CD14-positive monocyte (primary cell): Measurements from ENCODE around the gene FAM20C. TPM values are rescaled to one million over a fixed set of nuclear protein-coding genes. Genes with fewer than 3 reads are reported as not detected.

Source experiments
- DNase-seq, 3 donors: peaks; one replicate each; pipeline ENCODE4 v3.0.0-alpha.2; 2011 to 2022
- H2AFZ ChIP-seq: 2 replicates; pipeline ENCODE4 v1.6.0; 2012; ENCODE audit warnings: mild to moderate bottlenecking, low read depth, low read length, inconsistent platforms; ENCODE audit not compliant: insufficient read depth, poor library complexity, severe bottlenecking
- H3K27ac ChIP-seq, 2 donors: 1 replicate in 1 of 2; 2 replicates in 1 of 2; pipeline ENCODE4 v1.5.1; 2012 to 2013; ENCODE audit warnings: low read length in 2 of 2, control low read depth in 1 of 2, inconsistent platforms in 1 of 2, low read depth in 1 of 2, mild to moderate bottlenecking in 1 of 2
- H3K27me3 ChIP-seq, 2 donors: one replicate each; pipeline versions ENCODE4 v1.6.0 to v1.6.1; 2011 to 2013; ENCODE audit warnings: low read length in 2 of 2; ENCODE audit not compliant: control insufficient read depth in 2 of 2, insufficient read depth in 2 of 2
- H3K36me3 ChIP-seq, 2 donors: replicated peaks in 1 of 2; 1 replicate in 1 of 2; 2 replicates in 1 of 2; pipeline versions ENCODE4 v1.5.1 to v1.6.1; 2012 to 2013; ENCODE audit warnings: low read length in 2 of 2, control low read depth in 1 of 2, inconsistent platforms in 1 of 2, mild to moderate bottlenecking in 1 of 2; ENCODE audit not compliant: insufficient read depth in 2 of 2, control insufficient read depth in 1 of 2
- H3K4me1 ChIP-seq, 2 donors: 1 replicate in 1 of 2; 2 replicates in 1 of 2; pipeline versions ENCODE4 v1.5.1 to v1.6.1; 2012 to 2013; ENCODE audit warnings: low read length in 2 of 2, control low read depth in 1 of 2, inconsistent platforms in 1 of 2, mild to moderate bottlenecking in 1 of 2, moderate library complexity in 1 of 2; ENCODE audit not compliant: insufficient read depth in 2 of 2, control insufficient read depth in 1 of 2
- H3K4me2 ChIP-seq: replicated peaks from 2 replicates; pipeline ENCODE3; 2012; ENCODE audit warnings: low read length, moderate library complexity, mild to moderate bottlenecking; ENCODE audit not compliant: poor library complexity, severe bottlenecking; ENCODE audit errors: extremely low read depth
- H3K4me3 ChIP-seq, 3 experiments: fragments of 200-600 bp in 1 of 3; sonication (generic) in 1 of 3; replicated peaks in 1 of 3; 1 replicate in 2 of 3; 2 replicates in 1 of 3; pipeline ENCODE4 v1.5.1; 2011 to 2013; ENCODE audit warnings: low read length in 3 of 3, mild to moderate bottlenecking in 3 of 3, control low read depth in 2 of 3, low read depth in 2 of 3, inconsistent platforms in 1 of 3, moderate library complexity in 1 of 3
- H3K79me2 ChIP-seq: 2 replicates; pipeline ENCODE4 v1.6.0; 2012; ENCODE audit warnings: mild to moderate bottlenecking, control low read depth, inconsistent platforms, low read length, moderate library complexity; ENCODE audit not compliant: insufficient read depth
- H3K9ac ChIP-seq: 2 replicates; pipeline ENCODE4 v1.6.0; 2017; ENCODE audit warnings: low read length, mild to moderate bottlenecking; ENCODE audit not compliant: insufficient read depth, poor library complexity, severe bottlenecking
- H3K9me3 ChIP-seq, 2 donors: replicated peaks in 1 of 2; 1 replicate in 1 of 2; 2 replicates in 1 of 2; pipeline versions ENCODE4 v1.5.1 to v1.6.1; 2012 to 2013; ENCODE audit warnings: low read length in 2 of 2, control low read depth in 1 of 2; ENCODE audit not compliant: control insufficient read depth in 1 of 2, insufficient read depth in 1 of 2
- H4K20me1 ChIP-seq: 2 replicates; pipeline ENCODE4 v1.6.0; 2012; ENCODE audit warnings: mild to moderate bottlenecking, low read length, control low read depth, moderate library complexity; ENCODE audit not compliant: insufficient read depth
- H3K27ac Mint-ChIP-seq, 7 donors: one replicate each; pipeline ENCODE4 v1.8.0; 2020; ENCODE audit warnings: mild to moderate bottlenecking in 7 of 7, mixed read lengths in 7 of 7, moderate library complexity in 6 of 7, inconsistent platforms in 2 of 7
- H3K27me3 Mint-ChIP-seq, 3 donors: one replicate each; pipeline ENCODE4 v1.8.0; 2021 to 2022; ENCODE audit warnings: low read depth in 3 of 3, mild to moderate bottlenecking in 3 of 3, mixed read lengths in 3 of 3, moderate library complexity in 3 of 3, inconsistent platforms in 1 of 3
- H3K36me3 Mint-ChIP-seq, 2 donors: one replicate each; pipeline ENCODE4 v1.8.0; 2020; ENCODE audit warnings: mixed read lengths in 2 of 2, inconsistent platforms in 1 of 2, mild to moderate bottlenecking in 1 of 2
- H3K4me1 Mint-ChIP-seq: one replicate; pipeline ENCODE4 v1.8.0; 2020; ENCODE audit warnings: mild to moderate bottlenecking, mixed read lengths
- H3K4me3 Mint-ChIP-seq, 2 donors: one replicate each; pipeline ENCODE4 v1.8.0; 2020; ENCODE audit warnings: mild to moderate bottlenecking in 2 of 2, mixed read lengths in 2 of 2, moderate library complexity in 1 of 2
- H3K9me3 Mint-ChIP-seq, 7 donors: one replicate each; pipeline ENCODE4 v1.8.0; 2020 to 2022; ENCODE audit warnings: mixed read lengths in 7 of 7, mild to moderate bottlenecking in 6 of 7, moderate library complexity in 6 of 7, inconsistent platforms in 2 of 7
- WGBS: methylation state at CpG from one replicate; pipeline ENCODE4 v1.1.5; 2013; ENCODE audit warnings: missing lambda C conversion rate; ENCODE audit not compliant: insufficient coverage; 5-methylcytosine and 5-hydroxymethylcytosine counted together
- intact Hi-C, 2 donors: fragments of 100-400 bp; cut with micrococcal nuclease; formaldehyde crosslinking; loops; one replicate each; pipeline versions ENCODE4 v1.15.0 to v1.15.1; 2023
- polyA plus RNA-seq, 3 donors: library from polyadenylated mRNA; depleted of rRNA in 1 of 3; unstranded in 2 of 3; stranded (reverse) in 1 of 3; fragments of 300-500 nt in 2 of 3; fragments of >200 nt in 1 of 3; fragmentation: Illumina TruSeq in 2 of 3; gene quantifications; 1 replicate in 2 of 3; 2 replicates in 1 of 3; pipeline ENCODE4 v1.2.3, GENCODE V29; 2012 to 2021
- TF ChIP-seq, protein P1 (sequence below): fragments of 200-600 bp; IDR thresholded peaks from one replicate; pipeline ENCODE4 v1.8.0; 2022; ENCODE audit warnings: antibody characterized with exemption, mild to moderate bottlenecking

Gene FAM20C
- polyA plus RNA-seq, 3 donors, result 1.2 to 32.2 (median 1.5) TPM

DNA sequence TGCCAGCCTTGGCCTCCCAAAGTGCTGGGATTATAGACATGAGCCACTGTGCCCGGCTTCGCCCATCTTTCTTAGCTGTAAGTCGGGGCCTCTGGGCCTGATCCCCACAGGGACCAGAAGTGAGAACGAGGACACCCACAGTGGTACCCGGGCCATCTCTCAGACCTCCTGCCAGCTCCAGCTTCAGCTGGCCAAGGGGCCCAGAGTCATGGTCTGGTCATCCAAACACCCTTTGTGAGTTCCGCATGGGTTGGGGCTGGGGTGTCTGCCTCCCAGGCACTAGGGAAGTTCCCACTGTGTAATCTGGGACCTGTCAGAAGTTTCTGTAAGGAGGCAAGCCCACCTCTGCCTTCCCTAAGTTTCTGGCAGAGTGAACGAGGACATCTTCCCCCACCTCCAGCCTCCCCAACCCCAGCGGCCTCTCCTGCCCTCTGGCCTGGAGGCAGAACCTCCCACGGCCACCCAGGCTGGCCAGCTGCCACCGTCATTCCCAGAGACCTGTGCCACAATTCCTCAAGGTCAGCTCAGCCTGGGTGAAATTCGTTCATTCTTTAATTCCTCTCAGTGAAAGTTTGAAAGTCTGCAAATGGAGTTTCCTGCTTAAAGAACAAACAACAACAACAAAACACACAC, 78.1 kb downstream of the FAM20C start:
- Mint-ChIP-seq H3K4me1 (peaks cover 2% of the 10 kb centered on the region), H3K27me3 (peaks cover 1 to 9% (median 8%) of the 10 kb centered on the region in 3 donors), H3K4me3 (no peak overlapping the region), H3K27ac (no peak overlapping the region), H3K9me3 (peaks cover 33 to 47% (median 35%) of the 10 kb centered on the region in 7 donors), H3K36me3 (no peaks in the 10 kb centered on the region)
- Histone ChIP-seq H3K4me3 (no peak overlapping the region), H3K9me3 (peaks cover 32 to 38% of the 10 kb centered on the region in 2 donors), H4K20me1 (no peaks in the 10 kb centered on the region), H3K4me1 (no peaks in the 10 kb centered on the region), H3K36me3 (no peaks in the 10 kb centered on the region), H3K9ac (no peak overlapping the region), H3K27ac (no peak overlapping the region), H3K79me2 (no peaks in the 10 kb centered on the region), H2AFZ (no peak overlapping the region), H3K27me3 (no peaks in the 10 kb centered on the region), H3K4me2 (no peak overlapping the region)
- intact Hi-C loops, result no loop called here
- no peak for DNase-seq
- WGBS, result 90% methylated on average over 10 of the region's 11 CpGs
- TF ChIP-seq, protein P1, sequence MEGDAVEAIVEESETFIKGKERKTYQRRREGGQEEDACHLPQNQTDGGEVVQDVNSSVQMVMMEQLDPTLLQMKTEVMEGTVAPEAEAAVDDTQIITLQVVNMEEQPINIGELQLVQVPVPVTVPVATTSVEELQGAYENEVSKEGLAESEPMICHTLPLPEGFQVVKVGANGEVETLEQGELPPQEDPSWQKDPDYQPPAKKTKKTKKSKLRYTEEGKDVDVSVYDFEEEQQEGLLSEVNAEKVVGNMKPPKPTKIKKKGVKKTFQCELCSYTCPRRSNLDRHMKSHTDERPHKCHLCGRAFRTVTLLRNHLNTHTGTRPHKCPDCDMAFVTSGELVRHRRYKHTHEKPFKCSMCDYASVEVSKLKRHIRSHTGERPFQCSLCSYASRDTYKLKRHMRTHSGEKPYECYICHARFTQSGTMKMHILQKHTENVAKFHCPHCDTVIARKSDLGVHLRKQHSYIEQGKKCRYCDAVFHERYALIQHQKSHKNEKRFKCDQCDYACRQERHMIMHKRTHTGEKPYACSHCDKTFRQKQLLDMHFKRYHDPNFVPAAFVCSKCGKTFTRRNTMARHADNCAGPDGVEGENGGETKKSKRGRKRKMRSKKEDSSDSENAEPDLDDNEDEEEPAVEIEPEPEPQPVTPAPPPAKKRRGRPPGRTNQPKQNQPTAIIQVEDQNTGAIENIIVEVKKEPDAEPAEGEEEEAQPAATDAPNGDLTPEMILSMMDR, result no peak

DNA sequence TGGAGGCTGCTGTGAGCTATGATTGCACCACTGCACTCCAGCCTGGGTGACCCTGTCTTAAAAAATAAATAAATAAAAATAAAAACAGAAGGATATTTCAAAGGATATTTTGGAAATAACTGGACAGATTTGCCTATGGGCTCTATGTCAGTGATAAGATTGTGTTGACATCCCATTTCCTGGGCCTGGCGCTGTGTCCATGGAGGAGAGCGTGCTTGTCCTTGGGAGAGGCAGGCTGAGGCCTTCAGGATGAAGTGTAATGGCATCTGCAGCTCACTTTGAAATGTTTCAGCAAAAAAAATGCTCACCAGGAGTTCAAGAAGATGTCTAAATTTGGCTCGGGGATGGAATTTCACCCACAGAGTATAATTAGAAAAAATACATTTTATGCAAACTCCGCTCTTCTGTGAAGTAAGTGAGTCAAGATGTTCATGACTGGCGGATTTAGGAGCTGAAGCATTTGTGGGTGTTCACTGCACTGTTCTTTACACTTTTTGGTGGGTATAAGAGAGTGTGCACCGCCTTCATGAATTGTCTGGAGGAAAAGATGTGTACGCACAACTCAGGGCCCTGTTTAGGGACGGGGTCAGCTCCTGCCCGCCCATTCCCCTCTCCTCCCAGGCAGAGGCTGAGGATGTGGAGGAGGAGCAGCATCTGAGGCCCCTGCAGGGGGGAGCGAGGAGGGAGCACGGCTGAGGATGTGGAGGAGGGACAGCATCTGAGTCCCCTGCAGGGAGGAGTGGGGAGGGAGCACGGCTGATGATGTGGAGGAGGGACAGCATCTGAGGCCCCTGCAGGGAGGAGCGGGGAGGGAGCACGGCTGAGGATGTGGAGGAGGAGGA, 79.1 kb downstream of the FAM20C start:
- no peaks in the 10 kb centered on the region for H3K36me3 Mint-ChIP-seq
- Histone ChIP-seq H3K27me3 (no peaks in the 10 kb centered on the region), H3K27ac (no peak overlapping the region), H3K79me2 (no peaks in the 10 kb centered on the region), H2AFZ (no peak overlapping the region), H4K20me1 (no peaks in the 10 kb centered on the region), H3K4me1 (no peaks in the 10 kb centered on the region), H3K9me3 (peaks cover 42 to 48% of the 10 kb centered on the region in 2 donors), H3K36me3 (no peaks in the 10 kb centered on the region), H3K4me2 (no peak overlapping the region), H3K4me3 (no peak overlapping the region), H3K9ac (no peak overlapping the region)
- TF ChIP-seq, protein P1, result no peak
- peaks cover 36 to 56% (median 44%) of the 10 kb centered on the region in 7 donors for H3K9me3 Mint-ChIP-seq
- intact Hi-C loops, result no loop called here
- H3K4me1 Mint-ChIP-seq, result peaks cover 2% of the 10 kb centered on the region
- no peak for DNase-seq
- peaks cover 1 to 9% (median 7%) of the 10 kb centered on the region in 3 donors for H3K27me3 Mint-ChIP-seq
- no peak overlapping the region for H3K27ac Mint-ChIP-seq
- no peak overlapping the region for H3K4me3 Mint-ChIP-seq
- WGBS, result 93% methylated on average over 8 of the region's 14 CpGs
